Myocyte (in vitro differentiated cells): ENCODE results near the gene OSBPL8. TPM values are rescaled to one million over a fixed set of nuclear protein-coding genes. Genes with fewer than 3 reads are reported as not detected.

Experiments
- DNase-seq: peaks from one replicate; pipeline ENCODE4 v3.0.0-alpha.2; 2012; ENCODE audit warnings: low read depth
- total RNA-seq: library from RNA; depleted of rRNA; stranded (reverse); fragments of >200 nt; gene quantifications from 2 replicates; pipeline ENCODE4 v1.2.3, GENCODE V29; 2014

The OSBPL8 gene
- total RNA-seq, 1 donor from 2014 or later = 65.4 TPM

DNA sequence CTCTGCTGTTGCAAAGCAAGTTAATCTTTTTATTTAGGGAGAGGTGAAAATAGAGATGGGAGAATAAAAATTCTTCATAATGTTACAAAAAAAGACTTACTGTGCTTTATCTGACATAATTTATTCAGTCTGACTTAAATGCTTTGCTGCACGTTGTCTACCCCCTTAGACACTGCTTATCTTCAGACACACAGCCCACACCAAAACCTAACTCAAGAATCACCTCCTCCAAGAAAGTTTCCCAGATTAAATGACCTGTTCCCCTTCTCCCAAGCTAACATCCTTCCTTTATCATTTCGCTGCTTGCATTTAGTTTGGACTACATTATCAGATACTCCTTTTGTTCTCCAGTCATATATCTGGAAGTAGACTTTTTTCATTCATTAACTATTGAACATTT, 3.8 kb downstream of the OSBPL8 start:
- DNase-seq = no peak

DNA sequence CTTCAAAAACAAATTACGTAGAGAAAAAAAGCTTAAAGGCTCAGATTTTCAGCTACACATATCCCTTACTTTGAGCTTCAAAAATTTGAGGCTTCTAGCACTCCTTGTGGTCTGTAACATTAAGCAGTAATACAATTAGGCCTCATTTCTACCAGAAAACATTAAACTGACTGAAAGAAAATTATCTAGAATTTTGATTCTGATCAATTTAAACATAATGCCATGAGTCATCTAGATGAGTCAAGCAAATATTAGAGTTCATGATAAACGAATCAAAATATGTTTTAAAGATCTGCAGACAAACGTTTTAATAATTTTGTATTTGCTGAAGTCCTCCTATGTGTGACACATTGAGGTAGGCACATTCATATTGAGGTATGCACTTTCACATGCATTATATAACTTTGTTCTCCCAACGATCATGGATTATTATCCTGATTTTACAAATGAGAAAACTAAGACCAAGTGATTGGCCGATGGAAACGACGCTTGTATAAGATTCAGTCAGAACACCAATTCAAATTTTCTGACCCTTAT, 4.3 kb downstream of the OSBPL8 start:
- DNase-seq = no peak

DNA sequence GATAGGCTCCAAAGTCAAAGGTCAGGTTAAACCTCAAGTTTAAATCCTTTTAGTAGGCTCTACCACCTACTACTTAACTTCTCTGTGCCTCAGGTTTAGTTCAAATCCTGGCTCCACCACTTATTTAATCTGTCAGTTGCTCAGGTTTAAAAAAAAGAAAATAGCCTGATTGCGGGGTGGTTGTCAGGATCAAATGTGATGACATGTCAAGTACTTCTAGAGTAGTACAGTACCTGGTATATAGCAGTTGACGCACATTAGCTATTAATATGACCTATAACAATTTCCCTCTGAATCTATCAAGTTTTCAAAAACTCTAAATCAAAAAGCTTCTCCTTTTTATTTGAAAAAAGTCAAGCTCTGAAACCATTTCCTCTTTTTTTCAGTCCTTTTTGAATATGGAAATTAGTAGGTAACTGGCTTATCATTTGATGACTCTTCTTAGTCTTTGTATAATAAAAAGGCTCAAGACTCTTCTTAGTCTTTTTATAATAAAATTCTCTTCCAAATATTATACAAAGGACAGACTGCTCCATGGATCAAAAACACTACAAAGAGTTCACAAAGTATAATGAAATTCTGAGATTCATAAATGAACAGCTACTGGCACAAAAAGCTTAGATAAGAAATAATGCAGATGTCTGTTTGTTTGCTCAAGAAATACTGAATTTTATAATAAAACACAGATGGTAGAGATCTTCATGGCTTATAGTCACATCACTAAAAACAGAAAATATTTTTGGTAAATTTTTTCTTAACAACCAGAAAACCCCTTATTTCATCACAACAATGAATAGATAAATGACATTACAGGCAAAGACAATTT, 5.0 kb downstream of the OSBPL8 start:
- no peak for DNase-seq

DNA sequence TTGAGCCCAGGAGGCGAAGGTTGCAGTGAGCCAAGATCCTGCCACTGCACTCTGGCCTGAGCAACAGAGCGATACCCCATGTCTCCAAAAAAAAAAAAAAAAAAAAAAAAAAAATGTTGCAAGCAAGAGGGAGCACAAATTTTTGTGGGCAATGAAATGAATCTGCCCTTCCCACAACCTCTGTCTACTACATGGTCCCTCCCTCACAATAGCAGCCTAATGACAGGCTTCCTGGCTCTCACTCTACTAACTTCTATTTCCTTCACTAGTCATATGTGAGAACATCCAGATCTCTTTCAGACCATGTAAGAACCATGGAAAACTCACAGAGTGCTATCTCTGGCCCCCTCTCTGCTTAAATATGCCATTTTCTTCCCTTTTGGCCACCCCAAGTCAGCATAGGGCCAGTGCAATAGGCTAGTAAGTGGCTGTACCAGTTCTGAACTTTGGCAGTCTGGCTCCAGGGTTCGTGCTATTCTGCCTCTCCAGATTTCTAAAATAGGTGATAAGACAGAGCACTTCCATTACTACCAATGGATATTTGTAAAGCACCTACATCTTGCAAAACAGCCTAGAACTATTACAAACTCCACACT, 7.1 kb downstream of the OSBPL8 start:
- no peak for DNase-seq

DNA sequence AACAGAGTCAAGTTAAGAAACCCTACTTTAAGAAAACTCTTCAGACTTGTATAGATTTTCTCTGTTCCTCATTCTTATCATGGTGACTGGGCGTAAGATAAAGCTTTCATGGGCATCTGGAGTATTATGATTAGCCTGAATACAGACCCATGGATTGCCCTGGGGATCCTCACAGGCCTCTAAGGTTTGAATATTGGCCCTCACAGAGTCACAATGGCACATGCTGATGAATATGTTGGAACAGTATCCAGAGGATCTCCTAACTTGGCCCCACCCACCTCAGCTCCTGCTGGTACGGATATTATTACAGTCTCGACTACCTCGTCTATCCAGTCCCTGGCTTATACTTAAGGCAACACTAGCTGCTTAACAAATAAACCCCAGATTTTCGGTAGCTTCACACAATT, 8.1 kb downstream of the OSBPL8 start:
- no peak for DNase-seq

DNA sequence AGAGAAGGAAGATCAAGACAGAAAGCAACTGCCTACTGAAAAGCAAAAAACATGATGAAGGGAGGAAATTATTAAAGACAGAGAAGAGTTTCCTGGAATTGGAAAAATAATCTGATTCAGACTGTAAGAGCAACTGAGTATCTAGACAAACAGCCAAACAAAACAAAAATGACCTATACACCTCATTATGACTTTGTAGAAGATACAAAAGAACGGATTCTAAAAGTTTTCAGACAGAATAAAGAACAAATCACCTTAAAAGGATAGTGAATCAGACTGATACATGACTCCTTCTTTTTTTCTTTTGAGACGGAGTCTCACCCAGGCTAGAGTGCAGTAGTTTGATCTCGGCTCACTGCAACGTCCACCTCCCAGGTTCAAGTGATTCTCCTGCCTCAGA, 10.4 kb downstream of the OSBPL8 start:
- no peak for DNase-seq

DNA sequence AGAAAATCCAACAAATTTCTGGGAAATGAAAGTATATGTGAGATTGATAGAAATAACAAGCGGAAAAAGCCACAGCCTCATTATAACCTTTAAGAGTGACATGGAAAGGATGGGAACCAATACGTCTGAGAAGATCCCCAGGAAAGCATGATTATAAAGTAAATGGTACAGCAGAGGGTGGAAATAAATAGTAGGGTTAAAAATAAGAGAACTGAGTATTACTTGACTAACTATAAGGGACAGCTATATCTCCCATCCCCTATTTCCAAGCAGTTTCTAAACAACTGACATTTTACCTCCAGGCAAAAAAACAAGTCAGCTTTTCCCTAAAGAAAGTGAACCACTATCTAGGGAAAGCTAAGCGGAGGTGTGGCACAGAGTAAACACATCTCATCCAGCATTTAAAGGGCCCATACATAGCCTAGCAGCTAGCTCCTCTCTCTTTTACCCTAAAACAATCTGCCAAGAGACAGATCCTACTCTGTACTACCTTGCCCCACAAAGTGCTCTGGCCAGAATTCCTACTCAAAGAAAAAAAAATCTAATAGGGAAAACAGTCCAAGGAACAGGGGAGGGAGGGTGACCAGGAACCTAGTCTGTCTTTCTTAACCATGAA, 11.2 kb downstream of the OSBPL8 start:
- no peak for DNase-seq

DNA sequence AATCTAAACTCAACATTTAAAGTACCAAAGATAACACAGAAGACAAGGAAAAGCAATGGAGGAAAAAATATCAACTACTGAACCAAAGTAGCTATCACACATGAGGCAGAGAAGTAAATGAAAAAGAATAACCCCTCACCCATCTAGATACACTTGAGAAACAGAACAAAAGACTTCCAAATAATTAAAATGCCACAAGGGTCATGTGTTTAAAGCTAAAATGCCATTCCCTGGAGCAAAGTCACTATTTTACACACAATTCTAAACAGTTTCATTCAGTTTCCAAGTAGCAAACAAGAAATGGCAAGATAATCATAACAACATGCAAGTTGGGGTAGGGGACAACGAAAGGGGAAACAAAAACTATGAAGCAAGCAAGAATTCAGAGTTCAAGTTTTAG, 12.0 kb downstream of the OSBPL8 start:
- no peak for DNase-seq

DNA sequence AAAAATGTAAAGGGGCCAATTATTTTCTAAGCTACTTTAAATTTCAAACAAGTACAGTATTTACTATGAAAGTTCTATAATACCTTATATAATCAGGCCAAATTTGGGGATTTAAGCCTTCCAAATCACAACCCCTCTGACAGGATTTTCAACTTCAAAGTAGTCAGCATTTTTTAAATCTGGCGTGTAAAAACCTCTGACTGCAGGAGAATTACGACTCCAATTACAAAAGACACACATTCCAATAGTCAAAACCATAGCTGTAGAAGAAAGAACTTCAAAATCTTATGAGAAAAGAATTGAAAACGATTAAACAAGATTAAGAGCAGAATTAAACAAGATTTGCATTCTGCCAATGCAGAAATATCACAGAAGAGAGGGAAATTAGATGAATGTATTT, 12.7 kb downstream of the OSBPL8 start:
- no peak for DNase-seq

DNA sequence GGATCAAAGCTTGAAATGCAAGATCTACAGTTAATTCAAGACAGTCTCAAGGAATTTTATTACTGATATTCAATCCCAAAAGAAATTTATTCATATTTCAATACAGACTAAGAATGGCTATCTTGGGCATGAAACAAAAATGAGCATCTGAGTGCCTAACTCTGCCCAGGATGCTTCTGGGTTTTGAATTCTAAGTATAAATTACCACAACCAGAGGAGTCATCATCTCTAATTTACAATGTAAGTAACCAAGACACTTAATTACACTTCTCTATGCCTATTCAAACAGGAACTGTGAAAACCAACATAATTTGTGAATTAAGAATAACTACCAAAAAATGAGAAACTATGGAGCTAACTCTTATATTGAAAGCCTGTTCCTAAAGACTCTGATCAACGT, 14.1 kb downstream of the OSBPL8 start:
- no peak for DNase-seq

DNA sequence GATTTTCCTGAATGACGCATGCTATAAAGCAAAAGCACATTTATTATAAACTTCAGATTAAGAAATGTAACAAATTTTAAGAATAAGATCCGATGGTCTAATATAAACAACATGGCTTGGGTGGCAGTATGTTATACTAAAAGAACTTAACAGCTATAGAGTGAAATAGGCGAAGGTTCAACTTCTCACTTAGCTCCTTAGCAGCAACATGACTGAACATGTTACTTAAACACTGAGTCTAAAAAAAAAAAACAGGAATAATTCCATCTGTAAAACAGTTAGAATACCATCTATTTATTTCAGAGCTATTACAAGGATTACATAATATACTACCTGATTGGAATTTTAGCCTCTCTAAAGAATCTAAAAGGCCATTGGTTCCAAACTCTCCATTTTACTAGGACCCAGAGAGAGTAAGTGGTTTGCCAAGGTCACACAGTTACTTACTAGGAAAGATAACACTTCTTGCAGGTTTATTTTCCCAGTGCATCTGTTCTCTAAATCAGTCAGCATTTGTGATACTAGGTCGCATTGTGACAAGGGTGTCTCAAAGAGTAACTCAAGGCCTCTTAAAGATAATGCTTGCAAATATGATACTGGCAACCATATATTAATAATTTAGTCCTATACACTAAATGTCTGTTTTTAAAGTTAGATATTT, 14.8 kb downstream of the OSBPL8 start:
- DNase-seq = no peak

DNA sequence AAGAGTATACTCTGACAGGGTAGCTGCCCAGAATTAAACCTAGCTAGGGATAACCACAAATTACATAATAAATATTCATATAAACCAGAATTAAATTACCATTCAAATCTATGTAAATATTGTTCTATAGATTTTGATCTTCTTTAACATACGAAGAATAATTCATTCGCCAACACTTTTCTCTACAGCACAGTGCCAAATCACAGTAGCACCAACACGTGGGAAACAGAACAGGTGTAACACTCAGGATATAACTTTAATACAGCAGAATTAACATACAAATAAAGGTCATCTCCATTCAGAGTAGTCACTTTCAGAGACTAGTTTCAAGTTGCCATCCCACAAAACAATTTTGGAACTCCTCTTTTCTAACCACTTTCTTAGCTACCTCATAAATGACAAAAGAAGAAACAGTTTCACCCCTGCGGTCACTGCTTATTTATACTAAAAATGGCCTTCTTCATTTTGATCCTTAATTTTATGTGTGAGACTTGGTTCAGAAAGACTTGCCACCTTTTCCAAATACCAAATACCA, 15.7 kb downstream of the OSBPL8 start:
- no peak for DNase-seq

DNA sequence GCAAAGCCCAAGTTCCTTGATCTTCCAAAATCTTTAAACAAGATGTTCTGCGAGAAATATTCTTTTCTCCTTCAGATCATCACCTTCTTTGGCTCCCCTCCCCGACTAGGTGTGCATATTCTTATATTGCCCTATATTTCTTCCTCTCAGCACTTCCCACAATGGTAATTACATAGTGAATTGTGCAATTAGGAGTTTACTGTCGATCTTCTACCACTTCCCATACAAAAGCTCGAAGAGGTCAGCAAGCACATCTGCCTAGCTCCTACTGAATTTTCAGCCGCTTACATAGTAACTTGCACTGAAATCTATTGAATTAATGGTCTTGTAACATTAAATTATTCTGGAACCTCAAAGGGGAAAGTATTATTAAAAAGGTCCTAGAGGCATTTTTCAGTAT, 16.7 kb downstream of the OSBPL8 start:
- no peak for DNase-seq

DNA sequence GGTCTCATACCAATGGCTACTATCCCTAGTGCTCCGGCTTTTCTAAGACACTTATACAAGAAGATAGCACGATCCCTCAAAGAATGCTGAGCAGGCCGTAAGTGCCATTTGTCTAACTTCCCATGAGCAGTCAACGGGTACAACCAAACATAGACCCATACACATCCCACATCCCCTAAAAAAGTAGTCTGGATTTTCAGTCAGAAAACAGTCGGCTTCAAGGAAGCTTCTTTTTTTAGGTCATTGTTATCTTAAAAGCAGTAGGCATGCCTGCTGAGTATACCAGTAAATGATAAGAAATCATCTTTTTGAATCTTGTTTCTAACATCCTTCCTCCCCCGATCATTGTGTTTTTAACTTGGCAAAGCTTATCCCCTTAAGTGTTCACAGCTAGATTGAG, 19.8 kb downstream of the OSBPL8 start:
- no peak for DNase-seq

DNA sequence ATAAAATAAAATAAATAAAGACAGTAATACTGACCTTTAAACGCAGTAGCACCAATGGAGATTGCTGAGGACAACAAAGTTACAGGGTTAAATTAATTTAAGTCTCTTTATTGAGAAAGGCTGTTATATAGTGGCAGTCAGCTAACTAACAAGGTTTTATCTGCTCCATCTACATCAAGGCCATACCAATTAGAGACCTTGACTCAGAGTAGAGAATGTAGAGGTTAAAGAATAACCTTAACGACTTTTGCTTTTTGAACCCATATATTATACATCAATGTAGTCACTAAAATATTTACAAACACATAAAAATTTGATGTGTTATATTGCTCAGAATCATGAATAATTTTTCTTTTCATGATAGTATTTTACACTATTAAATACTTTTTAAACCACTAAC, 21.6 kb downstream of the OSBPL8 start:
- no peak for DNase-seq

DNA sequence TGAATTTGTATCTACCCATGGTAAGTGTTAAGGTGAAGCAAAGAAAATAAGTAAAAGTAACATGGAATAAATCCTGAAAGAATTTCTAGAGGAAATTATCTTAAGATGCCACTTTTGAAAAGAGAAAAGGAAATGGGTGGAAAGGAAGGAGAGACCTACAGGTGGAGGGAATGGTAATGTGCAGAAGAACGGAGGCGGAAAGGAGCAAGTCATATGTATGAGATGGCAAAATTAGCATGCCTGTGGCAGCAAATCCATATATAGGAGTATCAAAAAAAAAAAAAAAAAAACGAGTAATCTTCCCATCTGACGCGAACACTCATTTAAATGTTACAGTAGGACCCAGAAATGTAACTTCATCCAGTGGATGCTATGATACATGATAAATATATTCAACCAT, 23.0 kb downstream of the OSBPL8 start:
- DNase-seq = no peak

DNA sequence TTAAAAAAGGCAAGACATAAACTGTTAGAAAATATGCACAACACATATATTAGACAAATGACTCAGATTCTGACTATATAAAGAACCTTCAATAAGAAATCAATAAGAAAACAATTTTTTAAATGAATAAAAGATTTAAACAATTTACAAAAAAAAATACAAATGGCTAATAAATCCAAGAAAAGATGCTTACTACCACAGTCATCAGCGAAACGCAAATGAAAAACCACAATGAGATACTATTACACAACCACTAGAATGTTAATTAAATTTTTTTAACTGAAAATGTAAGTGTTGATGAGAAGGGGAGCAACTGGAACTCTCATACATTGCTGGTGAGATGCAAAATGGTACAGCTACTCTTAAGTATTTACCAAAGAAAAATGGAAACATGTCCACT, 24.4 kb downstream of the OSBPL8 start:
- no peak for DNase-seq

DNA sequence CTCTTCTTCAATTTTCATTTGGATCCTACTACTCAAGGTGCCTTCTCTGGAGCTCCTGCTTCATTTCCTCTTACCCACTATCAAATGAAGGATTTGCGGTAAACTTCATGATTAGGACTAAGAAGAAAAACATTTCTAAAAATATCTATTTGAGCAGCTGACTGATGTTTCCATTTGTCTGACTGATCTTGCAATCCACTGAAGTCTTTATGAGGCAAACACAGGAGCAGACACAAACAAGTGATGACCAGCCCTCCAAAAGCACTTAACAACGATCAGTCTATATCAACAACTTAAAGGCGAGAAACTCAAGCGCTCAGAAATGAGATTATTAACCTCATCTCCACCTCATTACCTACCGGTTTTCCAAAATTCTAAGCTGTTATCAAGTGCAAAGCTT, 26.2 kb downstream of the OSBPL8 start:
- peak; percentile 76 for DNase-seq

DNA sequence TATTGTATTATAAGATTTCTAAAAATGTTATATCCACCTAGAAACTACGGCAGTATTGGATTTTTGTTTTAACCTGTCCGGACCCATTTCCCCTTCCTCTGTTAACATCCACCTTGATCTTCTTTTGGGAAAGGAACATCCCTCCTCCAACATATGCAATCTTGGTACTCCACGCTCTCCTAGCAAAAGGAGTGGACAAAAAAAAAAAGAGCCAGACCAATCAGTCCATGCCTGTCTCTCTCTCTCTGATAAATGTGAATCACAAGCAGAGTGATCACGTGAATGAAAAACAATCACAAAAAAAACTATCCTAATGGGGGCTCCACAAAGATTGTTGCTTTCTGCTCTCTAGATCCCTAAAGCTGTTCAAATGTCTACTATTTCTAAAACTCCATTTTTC, 27.1 kb downstream of the OSBPL8 start:
- no peak for DNase-seq

DNA sequence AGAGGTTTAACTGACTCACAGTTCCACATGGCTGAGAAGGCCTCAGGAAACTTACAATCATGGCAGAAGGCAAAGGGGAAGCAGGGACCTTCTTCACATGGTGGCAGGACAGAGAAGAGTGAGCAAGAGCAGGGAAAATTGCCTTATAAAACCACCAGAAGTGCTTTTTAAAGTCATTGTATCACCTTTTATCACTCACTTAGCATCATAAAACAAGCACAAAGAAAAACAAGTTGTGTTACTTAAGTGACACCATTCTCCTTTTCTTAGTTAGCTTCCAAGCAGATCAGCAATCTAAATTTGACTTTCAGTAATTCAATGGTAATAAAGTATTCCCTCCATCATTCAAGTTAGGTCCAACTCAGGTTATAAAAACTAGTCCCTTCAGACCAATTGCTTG, 28.5 kb downstream of the OSBPL8 start:
- DNase-seq = no peak

DNA sequence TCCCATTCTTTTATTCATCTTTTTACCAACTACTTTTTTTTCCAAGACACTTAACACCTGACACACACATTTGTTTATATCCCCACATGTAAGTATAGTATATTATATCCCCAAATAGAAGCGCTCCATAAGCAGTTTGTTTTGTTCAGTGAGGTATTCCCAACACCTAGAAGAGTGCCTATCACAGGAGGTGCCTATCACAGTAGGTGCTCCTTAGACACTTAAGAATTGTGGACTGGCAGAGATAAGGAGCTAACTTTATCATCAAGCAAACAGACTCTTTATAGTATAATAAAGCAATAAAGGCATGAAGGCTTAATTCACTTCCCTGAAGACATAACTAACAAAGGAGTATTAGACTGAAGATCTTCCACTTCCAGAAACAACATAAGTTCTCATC, 29.1 kb downstream of the OSBPL8 start:
- no peak for DNase-seq
